DND-41 (cell line): ENCODE data around the gene DYNC2I2.

Source experiments
- CTCF ChIP-seq: IDR thresholded peaks from 2 replicates; pipeline ENCODE4 v1.5.1; 2012; ENCODE audit warnings: borderline replicate concordance, low read length, moderate library complexity, mild to moderate bottlenecking; ENCODE audit not compliant: poor library complexity, severe bottlenecking; ENCODE audit errors: extremely low read depth
- EZH2 ChIP-seq: IDR thresholded peaks from 3 replicates; pipeline ENCODE4 v1.6.1; 2012; ENCODE audit warnings: borderline replicate concordance, low read depth, mild to moderate bottlenecking, moderate library complexity, low read length, inconsistent platforms; ENCODE audit not compliant: severe bottlenecking

GRCh38 chr9:128593039-128593438, 63.6 kb downstream of the DYNC2I2 start:
- TF ChIP-seq CTCF (no peak), EZH2 (no peak)
